Prostate gland (tissue), 2 donors: ENCODE data around the gene SMAD7. TPM values are rescaled to one million over a fixed set of nuclear protein-coding genes. Genes with fewer than 3 reads are reported as not detected.

ENCODE experiments used
- DNase-seq: peaks from one replicate; pipeline ENCODE4 v3.0.0-alpha.2; 2019; ENCODE audit warnings: low spot score
- H3K27ac ChIP-seq, 2 donors: fragments of 200-600 bp; sonication (generic); 2 replicates each; pipeline ENCODE4 v1.5.1; 2017 to 2019
- H3K27me3 ChIP-seq: fragments of 200-600 bp; sonication (generic); replicated peaks from 2 replicates; pipeline ENCODE4 v1.5.1; 2019; ENCODE audit not compliant: insufficient read depth
- H3K36me3 ChIP-seq, 2 donors: fragments of 200-600 bp; sonication (generic); 1 replicate in 1 of 2; 2 replicates in 1 of 2; pipeline versions ENCODE4 v1.5.1 to v1.8.1; 2017 to 2019
- H3K4me1 ChIP-seq: fragments of 200-600 bp; sonication (generic); replicated peaks from 2 replicates; pipeline ENCODE4 v1.5.1; 2019
- H3K4me3 ChIP-seq, 2 donors: fragments of 200-600 bp; sonication (generic); 2 replicates each; pipeline ENCODE4 v1.5.1; 2017 to 2019
- H3K9me3 ChIP-seq: fragments of 200-600 bp; sonication (generic); 2 replicates; pipeline ENCODE4 v1.5.1; 2017
- POLR2A ChIP-seq: fragments of 450-650 bp; IDR thresholded peaks from one replicate; pipeline ENCODE4 v1.6.1; 2016; ENCODE audit warnings: antibody characterized with exemption, mild to moderate bottlenecking
- POLR2AphosphoS5 ChIP-seq: sonication (generic); formaldehyde crosslinking; IDR thresholded peaks from one replicate; pipeline ENCODE4 v1.6.1; 2017; ENCODE audit warnings: antibody characterized with exemption
- WGBS: methylation state at CpG from one replicate; pipeline ENCODE4 v1.1.5; 2018; 5-methylcytosine and 5-hydroxymethylcytosine counted together
- intact Hi-C: fragments of 100-400 bp; cut with DNase I; formaldehyde crosslinking; loops from one replicate; pipeline ENCODE4 v1.14.2; 2022
- total RNA-seq, 2 donors: library from RNA; depleted of rRNA; stranded (reverse); fragments of >200 nt; gene quantifications; one replicate each; pipeline ENCODE4 v1.1.0, GENCODE V29; 2016
- TF ChIP-seq, protein P1 (sequence below), 4 experiments: fragments of 200-600 bp in 2 of 4; fragments of 450-650 bp in 2 of 4; sonication (generic) in 2 of 4; IDR thresholded peaks; 1 replicate in 3 of 4; 2 replicates in 1 of 4; pipeline ENCODE4 v1.5.1; 2016 to 2019; ENCODE audit warnings: antibody characterized with exemption in 4 of 4, mild to moderate bottlenecking in 2 of 4, moderate library complexity in 2 of 4

Gene SMAD7
- total RNA-seq, 2 donors from 2014 or later = 29.3 to 31.0 TPM

DNA sequence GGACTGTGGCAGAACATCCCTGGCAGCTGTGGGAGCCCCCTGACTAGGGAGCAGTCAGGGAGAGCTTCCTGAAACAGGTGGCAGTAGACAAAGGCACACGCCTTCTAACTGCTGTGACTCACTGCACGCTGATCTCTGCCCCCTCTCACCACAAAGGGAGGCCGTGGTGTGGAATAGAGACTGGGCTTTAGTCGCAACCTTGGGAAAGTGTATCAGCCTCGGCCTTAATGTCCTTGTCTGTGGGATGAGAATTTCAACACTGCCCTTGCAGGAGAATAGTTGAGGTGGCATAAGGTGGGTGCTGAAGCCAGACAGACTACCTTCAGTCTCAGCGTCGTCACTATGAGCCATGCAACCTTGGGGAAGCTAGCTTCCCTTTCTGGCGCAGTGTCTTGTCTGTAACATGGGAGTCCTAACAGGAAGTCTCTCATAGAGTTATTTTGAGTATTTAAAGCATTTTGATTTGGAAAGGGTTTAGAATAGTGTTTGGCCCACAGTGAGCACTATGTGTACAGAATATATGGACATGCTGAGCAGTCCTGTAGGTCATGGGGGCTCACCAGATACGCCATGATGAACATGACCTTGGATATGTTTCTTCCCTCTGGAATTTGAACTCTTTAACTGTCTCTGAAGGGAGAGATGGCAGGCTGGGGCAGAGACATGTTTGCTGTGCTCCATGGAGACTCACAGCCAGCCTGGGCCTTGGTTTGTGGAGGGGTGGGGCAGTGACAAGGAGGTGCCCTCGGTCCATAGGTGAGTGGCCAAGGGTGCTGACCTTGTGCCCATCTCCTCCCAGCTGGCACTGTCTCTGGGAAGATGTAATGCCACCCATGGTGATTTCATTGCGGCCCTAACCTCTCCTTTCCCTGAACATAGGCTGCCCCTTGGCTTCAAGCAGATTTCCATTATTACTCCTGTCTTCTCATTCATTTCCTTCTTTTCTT lies 29.5 kb upstream of the SMAD7 start:
- Histone ChIP-seq H3K9me3 (no peaks in the 10 kb centered on the region), H3K4me1 (no peaks in the 10 kb centered on the region), H3K36me3 (no peaks in the 10 kb centered on the region), H3K27me3 (no peaks in the 10 kb centered on the region), H3K4me3 (no peak overlapping the region), H3K27ac (no peak overlapping the region)
- 84% methylated on average over 11 of the region's 11 CpGs for WGBS
- intact Hi-C loops = no loop called here
- no peak for DNase-seq
- TF ChIP-seq, protein P1, sequence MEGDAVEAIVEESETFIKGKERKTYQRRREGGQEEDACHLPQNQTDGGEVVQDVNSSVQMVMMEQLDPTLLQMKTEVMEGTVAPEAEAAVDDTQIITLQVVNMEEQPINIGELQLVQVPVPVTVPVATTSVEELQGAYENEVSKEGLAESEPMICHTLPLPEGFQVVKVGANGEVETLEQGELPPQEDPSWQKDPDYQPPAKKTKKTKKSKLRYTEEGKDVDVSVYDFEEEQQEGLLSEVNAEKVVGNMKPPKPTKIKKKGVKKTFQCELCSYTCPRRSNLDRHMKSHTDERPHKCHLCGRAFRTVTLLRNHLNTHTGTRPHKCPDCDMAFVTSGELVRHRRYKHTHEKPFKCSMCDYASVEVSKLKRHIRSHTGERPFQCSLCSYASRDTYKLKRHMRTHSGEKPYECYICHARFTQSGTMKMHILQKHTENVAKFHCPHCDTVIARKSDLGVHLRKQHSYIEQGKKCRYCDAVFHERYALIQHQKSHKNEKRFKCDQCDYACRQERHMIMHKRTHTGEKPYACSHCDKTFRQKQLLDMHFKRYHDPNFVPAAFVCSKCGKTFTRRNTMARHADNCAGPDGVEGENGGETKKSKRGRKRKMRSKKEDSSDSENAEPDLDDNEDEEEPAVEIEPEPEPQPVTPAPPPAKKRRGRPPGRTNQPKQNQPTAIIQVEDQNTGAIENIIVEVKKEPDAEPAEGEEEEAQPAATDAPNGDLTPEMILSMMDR (IDR thresholded peaks at IDR 0.05) = no peak
- no peak for TF ChIP-seq POLR2A
- no peak for TF ChIP-seq POLR2AphosphoS5

DNA sequence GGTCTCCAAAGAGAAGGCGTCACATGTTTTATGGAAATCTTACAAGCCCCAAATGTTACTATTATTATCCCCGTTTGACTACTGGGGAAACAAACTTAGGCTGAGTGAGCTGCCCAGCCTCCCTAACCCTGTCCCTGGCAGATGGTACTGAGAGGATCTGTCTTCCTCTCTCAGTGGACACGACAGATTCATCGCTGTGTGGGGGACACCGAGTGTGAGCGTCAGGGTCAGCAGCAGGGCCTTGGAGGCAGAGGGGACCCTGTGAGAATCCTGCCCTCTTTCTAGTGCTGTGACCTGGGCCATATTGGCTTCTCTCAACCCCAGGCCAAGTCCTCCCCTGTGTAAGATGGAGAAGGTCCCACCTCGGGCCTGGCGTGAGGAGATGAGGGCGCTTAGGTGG lies 27.1 kb upstream of the SMAD7 start:
- Histone ChIP-seq H3K27me3 (no peaks in the 10 kb centered on the region), H3K27ac (no peak overlapping the region), H3K4me1 (no peaks in the 10 kb centered on the region), H3K9me3 (no peaks in the 10 kb centered on the region), H3K36me3 (no peaks in the 10 kb centered on the region), H3K4me3 (no peak overlapping the region)
- DNase-seq = no peak
- intact Hi-C loops = no loop called here
- 95% methylated on average over 9 of the region's 9 CpGs for WGBS
- TF ChIP-seq, protein P1 (IDR thresholded peaks at IDR 0.05) = no peak
- TF ChIP-seq POLR2AphosphoS5 = no peak
- no peak for TF ChIP-seq POLR2A

DNA sequence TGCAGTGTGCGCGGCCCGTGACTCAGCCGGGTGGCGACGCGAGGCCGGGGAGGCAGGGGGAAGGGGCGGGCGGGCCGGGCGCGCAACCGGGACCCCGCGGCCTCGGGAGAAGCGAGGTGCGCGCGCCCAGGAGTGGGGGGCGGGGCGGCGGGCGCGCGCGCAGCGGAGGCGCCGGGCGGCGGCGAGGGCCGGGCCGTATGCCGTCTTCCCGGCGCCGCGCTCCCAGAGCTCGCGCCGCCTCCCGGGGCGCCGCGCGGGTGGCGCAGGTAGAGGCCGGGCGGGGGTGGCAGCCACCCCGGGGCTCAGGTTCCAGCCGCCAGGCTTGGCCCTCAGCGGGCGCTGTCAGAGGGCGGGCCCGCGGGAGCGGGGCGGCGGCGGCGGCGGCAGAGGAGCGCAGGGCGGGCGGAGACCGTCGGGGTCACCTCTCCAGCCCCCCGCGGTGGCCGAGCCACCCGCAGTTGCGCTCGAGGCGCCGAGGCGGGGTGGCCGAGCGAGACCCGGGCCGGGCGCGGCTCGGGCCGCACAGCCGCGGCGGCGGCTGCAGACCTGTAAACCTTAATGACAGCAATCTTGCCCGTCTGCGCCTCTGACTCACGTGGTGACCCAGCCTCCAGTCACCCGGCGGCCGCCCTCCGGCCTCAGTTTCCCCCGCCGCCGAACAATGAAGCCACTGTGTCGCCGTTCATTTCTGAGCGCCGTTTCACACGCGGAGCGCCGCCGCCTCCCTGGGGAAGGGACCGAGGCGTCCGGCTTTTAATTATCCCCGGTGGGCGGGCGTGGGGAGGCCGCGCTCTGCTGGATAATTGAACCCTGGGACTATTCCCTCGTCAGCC lies 25.3 kb upstream of the SMAD7 start:
- no peaks in the 10 kb centered on the region for H3K9me3 ChIP-seq
- H3K27ac ChIP-seq = peak overlapping the region; percentile 78 to 81
- H3K4me3 ChIP-seq = peak overlapping the region; percentile 60 to 63
- H3K27me3 ChIP-seq = no peaks in the 10 kb centered on the region
- 2% methylated on average over 31 of the region's 119 CpGs for WGBS
- H3K4me1 ChIP-seq = no peaks in the 10 kb centered on the region
- H3K36me3 ChIP-seq = no peaks in the 10 kb centered on the region
- DNase-seq = peak; percentile 62
- intact Hi-C loops = no loop called here
- TF ChIP-seq POLR2AphosphoS5 (no peak), POLR2A (peak; percentile 44)
- TF ChIP-seq, protein P1 (IDR thresholded peaks at IDR 0.05) = peak in 1 of 4 experiments; percentile 19

DNA sequence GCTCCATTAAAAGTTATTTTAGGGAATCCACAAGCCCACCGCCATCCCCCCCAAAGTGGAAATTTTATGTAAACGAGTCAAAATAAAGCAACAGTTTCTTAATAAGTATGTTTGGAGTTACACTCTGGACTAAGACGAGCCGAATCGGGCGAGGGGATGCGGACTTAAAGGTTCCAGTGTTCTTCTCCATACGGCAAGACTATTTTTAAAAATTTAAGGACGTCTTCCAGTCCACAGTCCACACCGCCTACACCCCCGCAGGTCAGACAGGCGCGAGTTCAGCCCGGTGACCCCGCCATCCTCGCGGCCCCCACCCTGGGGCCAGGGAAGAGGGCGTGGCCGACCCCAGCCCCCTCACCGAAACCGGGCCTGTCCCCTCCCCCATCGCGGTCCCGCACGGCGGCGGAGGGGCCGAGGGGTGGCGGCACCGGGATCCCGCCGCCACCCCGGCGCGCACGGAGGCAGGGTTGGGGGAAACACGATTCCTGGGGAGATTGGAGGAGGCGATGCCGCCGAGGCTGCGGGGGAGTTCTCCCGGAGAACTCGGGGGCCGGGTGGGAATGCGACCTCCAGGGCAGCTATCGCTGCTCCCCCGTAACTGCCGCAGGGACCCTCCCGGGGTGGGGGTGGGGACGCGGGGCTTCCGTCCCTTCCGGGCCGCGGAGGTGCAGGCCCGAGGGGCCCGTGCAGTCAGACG lies 24.5 kb upstream of the SMAD7 start:
- Histone ChIP-seq H3K4me1 (no peaks in the 10 kb centered on the region), H3K36me3 (no peaks in the 10 kb centered on the region), H3K4me3 (peak overlapping the region; percentile 60 to 63), H3K27me3 (no peaks in the 10 kb centered on the region), H3K27ac (peak overlapping the region; percentile 78 to 81), H3K9me3 (no peaks in the 10 kb centered on the region)
- no peak for TF ChIP-seq POLR2A
- TF ChIP-seq, protein P1 (IDR thresholded peaks at IDR 0.05) = no peak
- no peak for TF ChIP-seq POLR2AphosphoS5
- DNase-seq = no peak
- 6% methylated on average over 52 of the region's 58 CpGs for WGBS
- intact Hi-C loops = no loop called here
